DND-41 (cell line): ENCODE data around the gene FGFBP2.

Experiments
- CTCF ChIP-seq: IDR thresholded peaks from 2 replicates; pipeline ENCODE4 v1.5.1; 2012; ENCODE audit warnings: borderline replicate concordance, low read length, moderate library complexity, mild to moderate bottlenecking; ENCODE audit not compliant: poor library complexity, severe bottlenecking; ENCODE audit errors: extremely low read depth
- EZH2 ChIP-seq: IDR thresholded peaks from 3 replicates; pipeline ENCODE4 v1.6.1; 2012; ENCODE audit warnings: borderline replicate concordance, low read depth, mild to moderate bottlenecking, moderate library complexity, low read length, inconsistent platforms; ENCODE audit not compliant: severe bottlenecking

- TF ChIP-seq CTCF (no peak), EZH2 (no peak)
Observed at GRCh38 chr4:15928883-15929282, 34.1 kb downstream of the FGFBP2 start.
